H9 (cell line): ENCODE data around the gene ADO. TPM values are rescaled to one million over a fixed set of nuclear protein-coding genes. Genes with fewer than 3 reads are reported as not detected.

ENCODE experiments used
- DNase-seq: peaks from one replicate; pipeline ENCODE4 v3.0.0-alpha.2; 2017
- H2AFZ ChIP-seq: one replicate; pipeline ENCODE4 v1.6.1; 2013; ENCODE audit warnings: mild to moderate bottlenecking, low read length, control low read depth, moderate library complexity
- H2AK5ac ChIP-seq: 2 replicates; pipeline ENCODE4 v1.6.1; 2013; ENCODE audit warnings: low read length, control low read depth, mixed read lengths; ENCODE audit not compliant: insufficient read length
- H2BK120ac ChIP-seq: one replicate; pipeline ENCODE4 v1.6.1; 2013; ENCODE audit warnings: low read depth, mild to moderate bottlenecking, low read length, control low read depth, inconsistent platforms; ENCODE audit not compliant: poor library complexity, severe bottlenecking
- H2BK12ac ChIP-seq: 2 replicates; pipeline ENCODE4 v1.6.1; 2013; ENCODE audit warnings: low read length, control low read depth, mixed read lengths, low read depth; ENCODE audit not compliant: insufficient read length
- H2BK15ac ChIP-seq: 2 replicates; pipeline ENCODE4 v1.6.1; 2013; ENCODE audit warnings: low read depth, low read length, control low read depth
- H2BK20ac ChIP-seq: one replicate; pipeline ENCODE4 v1.6.1; 2013; ENCODE audit warnings: low read depth, mild to moderate bottlenecking, low read length, control low read depth, inconsistent platforms; ENCODE audit not compliant: poor library complexity, severe bottlenecking
- H2BK5ac ChIP-seq: 2 replicates; pipeline ENCODE4 v1.6.1; 2013; ENCODE audit warnings: low read length, control low read depth, mixed read lengths; ENCODE audit not compliant: insufficient read length
- H3K14ac ChIP-seq: 2 replicates; pipeline ENCODE4 v1.6.1; 2013; ENCODE audit warnings: low read length, control low read depth; ENCODE audit not compliant: insufficient read depth
- H3K18ac ChIP-seq: 2 replicates; pipeline ENCODE4 v1.6.1; 2013; ENCODE audit warnings: low read depth, mild to moderate bottlenecking, mixed read lengths, low read length, control low read depth; ENCODE audit not compliant: insufficient read length
- H3K23ac ChIP-seq: 2 replicates; pipeline ENCODE4 v1.6.1; 2013; ENCODE audit warnings: low read length, control low read depth, mixed read lengths, low read depth; ENCODE audit not compliant: insufficient read length
- H3K23me2 ChIP-seq: 2 replicates; pipeline ENCODE4 v1.6.1; 2013; ENCODE audit warnings: low read depth, mild to moderate bottlenecking, mixed read lengths, low read length, control low read depth; ENCODE audit not compliant: insufficient read length, poor library complexity, severe bottlenecking
- H3K27ac ChIP-seq: 2 replicates; pipeline ENCODE4 v1.5.1; 2013; ENCODE audit warnings: low read length, control low read depth, mixed read lengths, low read depth; ENCODE audit not compliant: insufficient read length
- H3K27me3 ChIP-seq: 2 replicates; pipeline ENCODE4 v1.6.1; 2013; ENCODE audit warnings: low read length, control low read depth, inconsistent platforms; ENCODE audit not compliant: insufficient read depth
- H3K4ac ChIP-seq: 2 replicates; pipeline ENCODE4 v1.6.1; 2013; ENCODE audit warnings: low read depth, mild to moderate bottlenecking, control low read depth, inconsistent platforms, low read length, moderate library complexity
- H3K4me1 ChIP-seq: 2 replicates; pipeline ENCODE4 v1.6.1; 2013; ENCODE audit warnings: low read length, control low read depth, inconsistent platforms; ENCODE audit not compliant: insufficient read depth
- H3K4me2 ChIP-seq: 2 replicates; pipeline ENCODE4 v1.6.1; 2013; ENCODE audit warnings: low read length, control low read depth, mixed read lengths; ENCODE audit not compliant: insufficient read length, insufficient read depth
- H3K56ac ChIP-seq: 2 replicates; pipeline ENCODE4 v1.6.1; 2013; ENCODE audit warnings: low read depth, mild to moderate bottlenecking, mixed read lengths, low read length, control low read depth; ENCODE audit not compliant: insufficient read length
- H3K79me1 ChIP-seq: 2 replicates; pipeline ENCODE4 v1.6.1; 2013; ENCODE audit warnings: low read depth, mild to moderate bottlenecking, moderate library complexity, low read length, control low read depth, inconsistent platforms; ENCODE audit not compliant: insufficient read depth, poor library complexity, severe bottlenecking
- H3K79me2 ChIP-seq: 2 replicates; pipeline ENCODE4 v1.6.1; 2013; ENCODE audit warnings: low read length, control low read depth, inconsistent platforms; ENCODE audit not compliant: insufficient read depth
- H3K9ac ChIP-seq: 2 replicates; pipeline ENCODE4 v1.6.1; 2013; ENCODE audit warnings: low read length, control low read depth, mixed read lengths; ENCODE audit not compliant: insufficient read length; ENCODE audit errors: extremely low read depth
- H3K9me3 ChIP-seq: one replicate; pipeline ENCODE4 v1.6.1; 2013; ENCODE audit warnings: low read depth, low read length, inconsistent platforms; ENCODE audit not compliant: control insufficient read depth
- H3T11ph ChIP-seq: one replicate; pipeline ENCODE4 v1.6.1; 2013; ENCODE audit warnings: mild to moderate bottlenecking, low read length, control low read depth, inconsistent platforms
- H4K20me1 ChIP-seq: one replicate; pipeline ENCODE4 v1.6.1; 2013; ENCODE audit not compliant: control insufficient read depth, insufficient read length, insufficient read depth
- H4K5ac ChIP-seq: 2 replicates; pipeline ENCODE4 v1.6.1; 2013; ENCODE audit warnings: low read depth, mild to moderate bottlenecking, mixed read lengths, low read length, control low read depth; ENCODE audit not compliant: insufficient read length
- H4K8ac ChIP-seq: replicated peaks from 2 replicates; pipeline ENCODE4 v1.6.1; 2013; ENCODE audit warnings: low read length, control low read depth, mixed read lengths, low read depth; ENCODE audit not compliant: insufficient read length
- H4K91ac ChIP-seq: 2 replicates; pipeline ENCODE4 v1.6.1; 2013; ENCODE audit warnings: low read depth, mild to moderate bottlenecking, moderate library complexity, mixed read lengths, low read length, control low read depth; ENCODE audit not compliant: insufficient read length
- H3K27ac Mint-ChIP-seq, 3 experiments: 2 replicates in 2 of 3; 3 replicates in 1 of 3; pipeline ENCODE4 v1.8.0; 2020 to 2021; ENCODE audit warnings: mixed read lengths in 3 of 3, mild to moderate bottlenecking in 1 of 3, moderate library complexity in 1 of 3
- H3K27me3 Mint-ChIP-seq: 2 replicates; pipeline ENCODE4 v1.8.0; 2021; ENCODE audit warnings: low read depth, mild to moderate bottlenecking, moderate library complexity, mixed read lengths
- H3K36me3 Mint-ChIP-seq, 3 experiments: 2 replicates in 2 of 3; 3 replicates in 1 of 3; pipeline ENCODE4 v1.8.0; 2020 to 2021; ENCODE audit warnings: low read depth in 3 of 3, mixed read lengths in 3 of 3; ENCODE audit not compliant: insufficient read depth in 1 of 3
- H3K4me1 Mint-ChIP-seq, 2 experiments: 2 replicates each; pipeline ENCODE4 v1.8.0; 2020; ENCODE audit warnings: mixed read lengths in 2 of 2
- H3K4me3 Mint-ChIP-seq, 2 experiments: 2 replicates in 1 of 2; 3 replicates in 1 of 2; pipeline ENCODE4 v1.8.0; 2020 to 2021; ENCODE audit warnings: mild to moderate bottlenecking in 2 of 2, mixed read lengths in 2 of 2, moderate library complexity in 1 of 2
- H3K9me3 Mint-ChIP-seq, 2 experiments: 2 replicates in 1 of 2; 3 replicates in 1 of 2; pipeline ENCODE4 v1.8.0; 2020; ENCODE audit warnings: mild to moderate bottlenecking in 2 of 2, mixed read lengths in 2 of 2, moderate library complexity in 1 of 2
- CTCF ChIP-seq: fragments of 200-600 bp; sonication (generic); conservative IDR thresholded peaks from 3 replicates; pipeline ENCODE4 v1.8.0; 2021; ENCODE audit warnings: antibody characterized with exemption, mild to moderate bottlenecking
- WGBS: extraction: QIAGEN DNeasy Blood & Tissue Kit; methylation state at CpG from one replicate; pipeline ENCODE4 v1.1.7; 2013; ENCODE audit warnings: missing lambda C conversion rate, low lambda C conversion rate, mixed read lengths; ENCODE audit not compliant: insufficient read length; ENCODE audit errors: extremely low coverage; 5-methylcytosine and 5-hydroxymethylcytosine counted together
- total RNA-seq: library from RNA; stranded (reverse); gene quantifications from 2 replicates; pipeline ENCODE4 v1.2.1, GENCODE V29; 2021

Gene ADO
- total RNA-seq, 1 experiment from 2014 or later: 31.6 TPM

GRCh38 chr10:62813453-62813852 lies 8.9 kb downstream of the ADO start:
- no peak overlapping the region for H2BK12ac ChIP-seq
- H3K9ac ChIP-seq: no peak overlapping the region
- no peak overlapping the region for H3K4me2 ChIP-seq
- H2BK20ac ChIP-seq: no peak overlapping the region
- no peaks in the 10 kb centered on the region for H3K4me1 ChIP-seq
- H4K8ac ChIP-seq: no peak overlapping the region
- peaks cover 18% of the 10 kb centered on the region; the same call in 1 of the 2 replicates for H3K27me3 ChIP-seq
- no peak overlapping the region for H2BK5ac ChIP-seq
- Mint-ChIP-seq H3K4me1 (peaks cover 20 to 24% of the 10 kb centered on the region in 2 experiments), H3K9me3 (peaks cover 0 to 4% of the 10 kb centered on the region in 2 experiments; a peak in 2 of 5 replicates), H3K36me3 (peaks cover 2 to 7% (median 6%) of the 10 kb centered on the region in 3 experiments; a peak in 5 of 7 replicates), H3K27me3 (peaks cover 67% of the 10 kb centered on the region), H3K4me3 (peak overlapping the region in 1 of 2 experiments; percentile 93; a peak in 2 of 5 replicates), H3K27ac (no peak overlapping the region; a peak in 1 of 7 replicates)
- no CpG with 5 or more reads among the region's 27 CpGs for WGBS
- DNase-seq: no peak
- TF ChIP-seq CTCF: no peak
- no peaks in the 10 kb centered on the region for H3K9me3 ChIP-seq
- no peak overlapping the region for H2BK120ac ChIP-seq
- H2AFZ ChIP-seq: no peak overlapping the region
- no peak overlapping the region for H3K4ac ChIP-seq
- H3T11ph ChIP-seq: no peak overlapping the region
- no peak overlapping the region for H3K27ac ChIP-seq
- H3K23me2 ChIP-seq: peaks cover 25% of the 10 kb centered on the region
- no peak overlapping the region for H3K14ac ChIP-seq
- no peaks in the 10 kb centered on the region for H3K79me2 ChIP-seq
- H4K5ac ChIP-seq: no peak overlapping the region
- no peak overlapping the region for H2AK5ac ChIP-seq
- no peak overlapping the region for H3K56ac ChIP-seq
- no peak overlapping the region for H3K18ac ChIP-seq
- H2BK15ac ChIP-seq: no peak overlapping the region
- no peak overlapping the region for H4K91ac ChIP-seq
- no peaks in the 10 kb centered on the region for H4K20me1 ChIP-seq
- no peak overlapping the region for H3K23ac ChIP-seq
- H3K79me1 ChIP-seq: no peaks in the 10 kb centered on the region
